ENCODE results near the gene PYGO2.

- TF ChIP-seq POLR2A (IDR thresholded peaks at IDR 0.05): no peak
- no peak for TF ChIP-seq CTCF (IDR thresholded peaks at IDR 0.05)
These were observed 15.4 kb downstream of the PYGO2 start for GRCh38 chr1:154945962-154946850.
